ENCODE measurements around the gene GBP1. TPM values are rescaled to one million over a fixed set of nuclear protein-coding genes. Genes with fewer than 3 reads are reported as not detected.
A peak's percentile ranks its signal among the peaks of the same experiment; 100 is the strongest.
"Not testable (repeated sequence)": the region's sequence is repeated elsewhere in the genome, so short reads cannot be mapped to it uniquely, and the experiment has no call there.

GBP1 gene
- total and polyA plus RNA-seq, 2 experiments from 2014 or later = 19.2 to 25.2 TPM

DNA sequence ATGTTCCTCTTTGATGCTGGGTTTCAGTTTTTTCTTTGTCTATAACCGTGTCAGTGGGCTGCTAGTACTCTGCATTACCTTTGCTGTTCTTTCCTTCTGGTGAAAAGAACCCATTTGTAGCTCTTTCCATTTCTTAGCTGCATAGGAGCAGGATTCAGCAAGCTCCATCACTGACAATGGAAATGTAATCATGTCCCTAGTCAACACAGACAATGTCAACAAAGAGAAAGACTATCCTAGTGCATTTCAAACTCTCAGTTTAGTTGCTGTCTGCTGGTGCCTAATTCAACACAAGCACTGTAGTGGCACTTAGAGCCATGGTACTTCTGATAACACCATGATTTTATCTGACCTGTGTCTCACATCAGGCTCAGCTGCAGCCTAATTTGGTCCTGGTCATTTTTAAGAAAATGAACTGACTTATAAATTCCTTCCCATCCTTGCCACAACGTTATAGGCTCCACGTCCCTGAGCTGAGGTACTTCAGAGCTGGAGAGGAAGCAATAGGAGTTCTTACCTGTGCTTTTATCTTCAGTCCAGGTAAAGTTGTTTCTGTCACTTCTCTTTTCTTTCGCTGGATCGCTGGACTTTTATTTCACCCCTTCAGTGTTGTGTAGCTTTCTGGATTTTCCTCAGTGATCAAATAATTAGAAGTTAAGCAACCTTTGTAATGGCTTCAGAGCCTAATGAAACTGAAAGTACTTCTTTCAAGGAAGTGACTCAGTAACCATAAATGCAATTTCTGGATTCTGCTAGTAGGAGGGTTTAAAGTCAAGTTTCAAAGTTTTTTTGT lies 42.6 kb downstream of the GBP1 start, which contains the start of gene GBP3:
Gene GBP3 (minus strand): TSS at position 700 of the 793 bp plus-strand sequence. CDS start 2,145 bp downstream, outside the sequence.
- peak within 1 kb of the TSS; percentile 99 for H3K4me3 ChIP-seq
- peak within 1 kb of the TSS; percentile 98 for H3K4me2 ChIP-seq (ENCODE audit: unreplicated experiment)
- in situ Hi-C loops (cut with MboI) = no loop called here
- H3K79me2 ChIP-seq (ENCODE audit: insufficient read depth) = peaks cover 49% of the 10 kb centered on the region
- 6% methylated on average over 5 of the region's 5 CpGs for WGBS, 2 experiments (ENCODE audit: low coverage in 1 of 2, low lambda C conversion rate in 2 of 2, missing lambda C conversion rate in 2 of 2)
- H3F3A ChIP-seq (ENCODE audit: insufficient read depth) = peaks cover 22% of the 10 kb centered on the region
- TF ChIP-seq EZH2phosphoT487 (IDR thresholded peaks at IDR 0.05; ENCODE audit: insufficient read depth, low read depth) (no peak), EZH2 (IDR thresholded peaks at IDR 0.05; ENCODE audit: insufficient read depth, poor library complexity, severe bottlenecking) (no peak)
- no peaks in the 10 kb centered on the region for H3K9me2 ChIP-seq (ENCODE audit: insufficient read depth)
- H3K27me3 ChIP-seq (replicated peaks; ENCODE audit: insufficient read depth) = no peaks in the 10 kb centered on the region
- DNase-seq = peak; percentile 82
- H2AFZ ChIP-seq = peak within 1 kb of the TSS; percentile 96
- peak within 1 kb of the TSS; percentile 85 for H3K9ac ChIP-seq
- peak within 1 kb of the TSS; percentile 80 for H3K27ac ChIP-seq
- H4K20me1 ChIP-seq (ENCODE audit: insufficient read depth) = no peaks in the 10 kb centered on the region
- H3K4me1 ChIP-seq (ENCODE audit: insufficient read depth) = peaks cover 25% of the 10 kb centered on the region
- no peaks in the 10 kb centered on the region for H3K9me3 ChIP-seq (ENCODE audit: low read depth)
- H3K36me3 ChIP-seq (ENCODE audit: low read depth) = peaks cover 11% of the 10 kb centered on the region; the same call in 1 of the 2 replicates

DNA sequence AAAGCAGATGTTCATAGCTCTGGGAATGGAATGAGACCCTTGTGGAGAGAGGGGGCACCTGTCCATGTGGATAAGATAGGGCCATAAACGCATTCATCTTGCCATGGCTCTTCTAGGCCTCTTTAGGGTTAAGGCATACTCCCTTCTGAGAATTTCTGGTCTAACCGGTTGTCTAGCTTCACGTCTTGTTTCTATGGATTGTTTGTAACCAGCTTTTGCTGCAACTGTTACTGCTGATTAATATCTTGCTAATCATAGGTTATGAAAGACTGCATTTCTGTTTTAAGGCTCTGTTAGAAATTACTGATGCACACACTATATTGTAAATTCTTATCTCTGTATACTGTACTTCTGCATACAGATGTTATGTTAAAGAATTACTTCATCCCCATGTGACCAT lies 46.7 kb downstream of the GBP1 start:
- in situ Hi-C loops (cut with MboI); H3K9me3 ChIP-seq (ENCODE audit: low read depth); H2AFZ ChIP-seq; H3K4me2 ChIP-seq (ENCODE audit: unreplicated experiment); H3K4me3 ChIP-seq; H3K27ac ChIP-seq; H3K27me3 ChIP-seq (replicated peaks; ENCODE audit: insufficient read depth); H3K9ac ChIP-seq; DNase-seq; H4K20me1 ChIP-seq (ENCODE audit: insufficient read depth); H3K9me2 ChIP-seq (ENCODE audit: insufficient read depth): not testable (repeated sequence)
- H3K4me1 ChIP-seq (ENCODE audit: insufficient read depth) = peaks cover 23% of the 10 kb centered on the region
- peaks cover 22% of the 10 kb centered on the region for H3F3A ChIP-seq (ENCODE audit: insufficient read depth)
- 78 to 79% methylated on average over 3 of the region's 3 CpGs for WGBS, 2 experiments (ENCODE audit: low coverage in 1 of 2, low lambda C conversion rate in 2 of 2, missing lambda C conversion rate in 2 of 2)
- H3K36me3 ChIP-seq (ENCODE audit: low read depth) = peaks cover 48% of the 10 kb centered on the region
- H3K79me2 ChIP-seq (ENCODE audit: insufficient read depth) = peaks cover 63% of the 10 kb centered on the region

DNA sequence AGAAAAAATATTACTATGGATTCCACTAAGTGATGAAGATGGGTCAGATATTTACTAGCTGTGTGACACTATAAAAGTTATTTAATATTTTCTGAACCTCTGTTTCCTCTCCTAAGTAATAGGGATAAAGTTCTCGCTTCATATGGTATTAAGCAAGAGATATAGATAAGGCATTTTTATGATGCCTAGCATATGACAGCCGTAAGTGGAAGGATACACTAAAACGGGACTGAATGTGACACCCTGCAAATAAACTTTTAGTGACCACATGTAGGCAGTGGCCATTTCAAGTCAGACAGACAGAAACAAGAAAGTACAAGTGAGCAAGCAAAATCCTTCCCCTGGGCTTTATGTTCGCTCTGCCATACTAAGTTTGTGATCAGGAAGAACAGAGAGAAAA lies 56.5 kb downstream of the GBP1 start:
- Histone ChIP-seq H3K9me2 (ENCODE audit: insufficient read depth) (no peaks in the 10 kb centered on the region), H2AFZ (no peak overlapping the region), H3K27me3 (replicated peaks; ENCODE audit: insufficient read depth) (no peaks in the 10 kb centered on the region), H3K9ac (no peak overlapping the region), H3K27ac (no peak overlapping the region), H3F3A (ENCODE audit: insufficient read depth) (no peaks in the 10 kb centered on the region), H3K79me2 (ENCODE audit: insufficient read depth) (no peaks in the 10 kb centered on the region), H3K4me3 (no peak overlapping the region), H4K20me1 (ENCODE audit: insufficient read depth) (no peaks in the 10 kb centered on the region), H3K4me2 (ENCODE audit: unreplicated experiment) (no peak overlapping the region), H3K4me1 (ENCODE audit: insufficient read depth) (no peaks in the 10 kb centered on the region), H3K36me3 (ENCODE audit: low read depth) (peaks cover 71% of the 10 kb centered on the region), H3K9me3 (ENCODE audit: low read depth) (no peaks in the 10 kb centered on the region)
- WGBS, 2 experiments (ENCODE audit: low coverage in 1 of 2, low lambda C conversion rate in 2 of 2, missing lambda C conversion rate in 2 of 2) = 83 to 89% methylated on average over 4 of the region's 4 CpGs
- in situ Hi-C loops (cut with MboI) = loop anchor here (10.0 kb wide), 1 partner anchor 436 kb away; no protein-coding TSS in a partner anchor
- DNase-seq = no peak
- TF ChIP-seq EZH2phosphoT487 (IDR thresholded peaks at IDR 0.05; ENCODE audit: insufficient read depth, low read depth) (no peak), EZH2 (IDR thresholded peaks at IDR 0.05; ENCODE audit: insufficient read depth, poor library complexity, severe bottlenecking) (no peak)

DNA sequence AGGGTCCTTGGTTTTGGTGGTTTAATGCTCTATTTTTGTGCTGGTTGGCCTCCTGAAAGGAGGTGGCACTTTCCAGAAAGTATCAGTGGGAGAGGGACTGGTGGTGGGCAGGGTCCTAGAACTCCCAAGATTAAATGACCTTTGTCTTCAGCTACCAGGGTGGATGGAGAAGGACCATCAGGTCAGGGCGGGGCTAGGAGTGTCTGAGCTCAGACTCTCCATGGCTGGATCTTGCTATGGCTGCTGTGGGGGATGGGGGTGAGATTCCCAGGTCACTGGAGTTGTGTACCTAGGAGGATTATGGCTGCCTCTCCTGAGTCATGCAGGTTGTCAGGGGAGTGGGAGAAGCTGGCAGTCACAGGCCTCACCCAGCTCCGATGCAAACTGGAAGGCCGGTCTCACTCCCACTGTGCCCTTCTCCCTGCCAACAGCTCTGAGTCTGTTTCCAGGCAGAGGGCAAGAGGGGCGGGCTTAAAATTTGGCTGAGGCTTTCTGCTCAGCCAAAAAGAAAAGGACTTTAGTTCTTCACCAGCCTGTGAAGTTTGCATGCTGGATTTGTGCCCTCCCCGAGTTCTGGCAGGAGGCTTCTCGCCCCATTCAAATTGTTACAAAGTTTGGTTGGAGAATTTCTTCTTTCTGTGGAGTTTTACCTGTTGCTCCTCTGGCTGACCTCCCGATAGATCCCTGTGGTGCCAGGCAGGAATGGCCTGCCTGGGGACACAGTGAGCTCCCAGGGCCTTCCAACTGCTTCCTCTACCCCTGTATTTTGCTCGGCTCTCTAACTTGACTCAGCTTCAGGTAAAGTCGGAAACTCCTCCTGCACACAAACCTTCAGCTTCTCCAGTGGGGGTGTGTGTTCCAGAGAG lies 59.5 kb downstream of the GBP1 start:
- Histone ChIP-seq H3K9me3 (ENCODE audit: low read depth) (no peaks in the 10 kb centered on the region), H4K20me1 (ENCODE audit: insufficient read depth) (no peaks in the 10 kb centered on the region), H3K79me2 (ENCODE audit: insufficient read depth) (no peaks in the 10 kb centered on the region), H3K4me2 (ENCODE audit: unreplicated experiment) (no peak overlapping the region), H3K36me3 (ENCODE audit: low read depth) (peaks cover 46% of the 10 kb centered on the region), H3K4me3 (no peak overlapping the region), H3K9ac (no peak overlapping the region), H3K9me2 (ENCODE audit: insufficient read depth) (no peaks in the 10 kb centered on the region), H3F3A (ENCODE audit: insufficient read depth) (peaks cover 19% of the 10 kb centered on the region), H3K27me3 (replicated peaks; ENCODE audit: insufficient read depth) (no peaks in the 10 kb centered on the region), H3K4me1 (ENCODE audit: insufficient read depth) (peaks cover 13% of the 10 kb centered on the region), H3K27ac (no peak overlapping the region), H2AFZ (no peak overlapping the region)
- in situ Hi-C loops (cut with MboI) = loop anchor here (10.0 kb wide), 1 partner anchor 439 kb away; no protein-coding TSS in a partner anchor
- no peak for TF ChIP-seq EZH2phosphoT487 (IDR thresholded peaks at IDR 0.05; ENCODE audit: insufficient read depth, low read depth)
- no peak for TF ChIP-seq EZH2 (IDR thresholded peaks at IDR 0.05; ENCODE audit: insufficient read depth, poor library complexity, severe bottlenecking)
- no peak for DNase-seq
- 97 to 98% methylated on average over 9 of the region's 9 CpGs for WGBS, 2 experiments (ENCODE audit: low coverage in 1 of 2, low lambda C conversion rate in 2 of 2, missing lambda C conversion rate in 2 of 2)

Small RNAs within 50 kb of the gene (small RNA-seq; reads per million reads assigned to genes)
- gene RF00019 (ENCODE audit: low read depth, low replicate concordance) = not detected

Other genes with a start within 250 kb of the GBP1 start
- 25.7 and 28.9 TPM in 2 replicates for gene GTF2B, start 173.6 kb downstream of the GBP1 start, total RNA-seq (2014; rRNA removed; shearing (Covaris generic))
- 32.2 and 35.2 TPM in 2 replicates for gene GTF2B, start 173.6 kb downstream of the GBP1 start, polyA plus RNA-seq (2016; fragmentation: Nextera tagmentation; extraction: Ambion mirVana)
- 25.3 and 36.5 TPM in 2 replicates for gene KYAT3, start 72.6 kb downstream of the GBP1 start, total RNA-seq (2014; rRNA removed; shearing (Covaris generic))
- gene KYAT3, start 72.6 kb downstream of the GBP1 start, polyA plus RNA-seq (2016; fragmentation: Nextera tagmentation; extraction: Ambion mirVana) = 38.7 and 38.8 TPM in 2 replicates
- gene RBMXL1, start 72.6 kb downstream of the GBP1 start, total RNA-seq (2014; rRNA removed; shearing (Covaris generic)) = 7.1 and 9.4 TPM in 2 replicates
- 8.0 and 8.4 TPM in 2 replicates for gene RBMXL1, start 72.6 kb downstream of the GBP1 start, polyA plus RNA-seq (2016; fragmentation: Nextera tagmentation; extraction: Ambion mirVana)
- gene GBP3, start 42.3 kb downstream of the GBP1 start, total RNA-seq (2014; rRNA removed; shearing (Covaris generic)) = 59.9 and 63.5 TPM in 2 replicates
- gene GBP3, start 42.3 kb downstream of the GBP1 start, polyA plus RNA-seq (2016; fragmentation: Nextera tagmentation; extraction: Ambion mirVana) = 29.9 and 33.1 TPM in 2 replicates
- 5.4 and 9.3 TPM in 2 replicates for gene GBP2, start 60.9 kb upstream of the GBP1 start, total RNA-seq (2014; rRNA removed; shearing (Covaris generic))
- gene GBP2, start 60.9 kb upstream of the GBP1 start, polyA plus RNA-seq (2016; fragmentation: Nextera tagmentation; extraction: Ambion mirVana) = 3.3 and 4.8 TPM in 2 replicates
- gene GBP7, start 110.8 kb upstream of the GBP1 start, total RNA-seq (2014; rRNA removed; shearing (Covaris generic)) = not detected in 2 replicates
- gene GBP7, start 110.8 kb upstream of the GBP1 start, polyA plus RNA-seq (2016; fragmentation: Nextera tagmentation; extraction: Ambion mirVana) = not detected in 2 replicates
- gene GBP4, start 133.7 kb upstream of the GBP1 start, total RNA-seq (2014; rRNA removed; shearing (Covaris generic)) = not detected in 2 replicates
- 0.03 TPM in 1 of 2 replicates, not detected in the other for gene GBP4, start 133.7 kb upstream of the GBP1 start, polyA plus RNA-seq (2016; fragmentation: Nextera tagmentation; extraction: Ambion mirVana)
- gene GBP5, start 207.7 kb upstream of the GBP1 start, total RNA-seq (2014; rRNA removed; shearing (Covaris generic)) = 0.43 and 2.0 TPM in 2 replicates
- gene GBP5, start 207.7 kb upstream of the GBP1 start, polyA plus RNA-seq (2016; fragmentation: Nextera tagmentation; extraction: Ambion mirVana) = 1.2 and 1.3 TPM in 2 replicates